SU-DHL-6 (cell line): Measurements from ENCODE around the gene SMAD5.

Experiments
- H2AFZ ChIP-seq: fragments of 200-600 bp; sonication (generic); 2 replicates; pipeline ENCODE4 v1.6.1; 2014; ENCODE audit warnings: low read depth, mild to moderate bottlenecking, moderate library complexity, mixed read lengths, antibody characterized with exemption, low read length; ENCODE audit not compliant: severe bottlenecking
- H3F3A ChIP-seq: fragments of 200-600 bp; shearing (Covaris generic); 2 replicates; pipeline ENCODE4 v1.6.0; 2016; ENCODE audit warnings: antibody characterized with exemption, mild to moderate bottlenecking; ENCODE audit not compliant: insufficient read depth
- H3K27ac ChIP-seq: fragments of 200-600 bp; sonication (generic); 2 replicates; pipeline ENCODE4 v1.5.1; 2016; ENCODE audit warnings: low read depth, mild to moderate bottlenecking, low read length, moderate library complexity, mixed read lengths
- H3K27me3 ChIP-seq: fragments of 200-600 bp; sonication (generic), shearing (Covaris generic); 2 replicates; pipeline ENCODE4 v1.6.0; 2014; ENCODE audit warnings: mild to moderate bottlenecking, low read length
- H3K36me3 ChIP-seq: fragments of 200-600 bp; sonication (generic); 2 replicates; pipeline ENCODE4 v1.6.1; 2014; ENCODE audit warnings: mild to moderate bottlenecking, low read length, mixed read lengths
- H3K4me2 ChIP-seq: fragments of 300-600, 200-600 bp; shearing (Covaris generic), sonication (generic); 2 replicates; pipeline ENCODE4 v1.6.0; 2014; ENCODE audit warnings: low read length, low read depth, mild to moderate bottlenecking; ENCODE audit not compliant: poor library complexity, severe bottlenecking
- H3K4me3 ChIP-seq: fragments of 200-600 bp; sonication (generic); 2 replicates; pipeline ENCODE4 v1.5.1; 2014; ENCODE audit warnings: antibody characterized with exemption, low read length, mild to moderate bottlenecking, mixed read lengths; ENCODE audit not compliant: insufficient read depth, poor library complexity, severe bottlenecking
- H3K79me2 ChIP-seq: fragments of 200-600 bp; sonication (generic); 2 replicates; pipeline ENCODE4 v1.6.1; 2014; ENCODE audit warnings: mild to moderate bottlenecking, low read length, moderate library complexity; ENCODE audit not compliant: insufficient read depth
- H3K9ac ChIP-seq: fragments of 200-600 bp; sonication (generic); 2 replicates; pipeline ENCODE4 v1.7.0; 2014; ENCODE audit warnings: mild to moderate bottlenecking, low read length
- H3K9me2 ChIP-seq: fragments of 200-600 bp; sonication (generic); replicated peaks from 2 replicates; pipeline ENCODE4 v1.6.1; 2014; ENCODE audit warnings: low read length; ENCODE audit not compliant: insufficient read depth
- H3K9me3 ChIP-seq: fragments of 200-600 bp; sonication (generic); 2 replicates; pipeline ENCODE4 v1.6.1; 2014; ENCODE audit warnings: low read length, mixed read lengths; ENCODE audit not compliant: insufficient read depth
- H4K20me1 ChIP-seq: fragments of 200-600 bp; sonication (generic); 2 replicates; pipeline ENCODE4 v1.6.1; 2014; ENCODE audit warnings: low read depth, mild to moderate bottlenecking, antibody characterized with exemption, low read length, moderate library complexity, mixed read lengths
- EZH2phosphoT487 ChIP-seq: fragments of 200-600 bp; sonication (generic), shearing (Covaris generic); conservative IDR thresholded peaks from 2 replicates; pipeline ENCODE4 v1.6.1; 2018; ENCODE audit warnings: mild to moderate bottlenecking, antibody characterized with exemption, low read length, moderate library complexity, mixed read lengths
- TF ChIP-seq, protein P1 (sequence below): fragments of 200-600 bp; sonication (generic); IDR thresholded peaks from one replicate; pipeline ENCODE4 v1.5.1; 2017; ENCODE audit warnings: antibody characterized with exemption, mild to moderate bottlenecking, low read length, moderate library complexity; ENCODE audit not compliant: insufficient read depth, poor library complexity, severe bottlenecking

The SMAD5 gene

DNA sequence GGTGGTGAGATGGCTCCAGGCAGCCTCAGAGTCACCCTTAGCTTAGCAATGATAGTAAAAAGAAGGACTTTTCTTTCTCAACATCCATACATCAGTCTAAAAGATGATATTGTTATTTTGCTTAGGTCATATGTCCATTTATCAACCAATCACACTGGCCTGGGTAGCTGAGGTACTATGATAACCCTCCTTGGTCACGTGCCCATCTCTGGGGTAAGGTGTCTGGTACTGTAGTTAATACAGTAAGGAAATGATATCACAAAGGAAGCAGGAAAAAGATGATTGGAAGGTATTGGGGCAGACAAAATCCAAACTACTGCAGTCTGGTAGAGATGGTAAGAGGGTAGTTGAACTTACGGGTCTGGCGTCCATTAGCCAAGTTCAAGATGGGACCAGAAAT is 5.1 kb upstream of the SMAD5 start:
- no peak overlapping the region for H3K27ac ChIP-seq
- peaks cover 7% of the 10 kb centered on the region; the same call in 1 of the 2 replicates for H3K79me2 ChIP-seq
- no peaks in the 10 kb centered on the region for H3F3A ChIP-seq
- no peak overlapping the region for H3K4me2 ChIP-seq
- no peak overlapping the region for H3K4me3 ChIP-seq
- H4K20me1 ChIP-seq: no peaks in the 10 kb centered on the region
- no peaks in the 10 kb centered on the region for H3K27me3 ChIP-seq
- TF ChIP-seq, protein P1, sequence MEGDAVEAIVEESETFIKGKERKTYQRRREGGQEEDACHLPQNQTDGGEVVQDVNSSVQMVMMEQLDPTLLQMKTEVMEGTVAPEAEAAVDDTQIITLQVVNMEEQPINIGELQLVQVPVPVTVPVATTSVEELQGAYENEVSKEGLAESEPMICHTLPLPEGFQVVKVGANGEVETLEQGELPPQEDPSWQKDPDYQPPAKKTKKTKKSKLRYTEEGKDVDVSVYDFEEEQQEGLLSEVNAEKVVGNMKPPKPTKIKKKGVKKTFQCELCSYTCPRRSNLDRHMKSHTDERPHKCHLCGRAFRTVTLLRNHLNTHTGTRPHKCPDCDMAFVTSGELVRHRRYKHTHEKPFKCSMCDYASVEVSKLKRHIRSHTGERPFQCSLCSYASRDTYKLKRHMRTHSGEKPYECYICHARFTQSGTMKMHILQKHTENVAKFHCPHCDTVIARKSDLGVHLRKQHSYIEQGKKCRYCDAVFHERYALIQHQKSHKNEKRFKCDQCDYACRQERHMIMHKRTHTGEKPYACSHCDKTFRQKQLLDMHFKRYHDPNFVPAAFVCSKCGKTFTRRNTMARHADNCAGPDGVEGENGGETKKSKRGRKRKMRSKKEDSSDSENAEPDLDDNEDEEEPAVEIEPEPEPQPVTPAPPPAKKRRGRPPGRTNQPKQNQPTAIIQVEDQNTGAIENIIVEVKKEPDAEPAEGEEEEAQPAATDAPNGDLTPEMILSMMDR: no peak
- no peak for TF ChIP-seq EZH2phosphoT487
- H3K9me2 ChIP-seq: no peaks in the 10 kb centered on the region
- H3K9me3 ChIP-seq: no peaks in the 10 kb centered on the region
- no peaks in the 10 kb centered on the region for H3K36me3 ChIP-seq
- H2AFZ ChIP-seq: no peak overlapping the region
- H3K9ac ChIP-seq: no peak overlapping the region

DNA sequence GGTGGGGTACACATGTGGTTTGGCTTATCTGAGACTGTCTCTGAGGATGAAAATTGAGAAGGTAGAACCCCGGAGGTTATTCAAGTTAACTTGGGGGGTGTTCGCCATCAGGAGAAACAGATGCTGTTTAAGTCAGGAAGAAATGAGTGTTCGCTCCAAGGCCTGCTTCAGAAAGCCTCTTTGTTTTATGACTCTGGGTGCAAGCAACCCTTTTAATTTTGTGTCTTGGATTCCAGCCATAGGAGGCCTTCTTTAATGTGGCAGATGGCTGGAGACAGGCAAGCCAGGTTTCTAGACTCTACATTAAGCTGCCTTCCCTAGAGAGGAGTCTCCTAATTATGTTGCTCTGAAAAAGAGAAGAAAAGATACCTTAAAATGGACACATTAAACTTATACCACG is 4.2 kb upstream of the SMAD5 start:
- Histone ChIP-seq H3F3A (no peaks in the 10 kb centered on the region), H2AFZ (no peak overlapping the region), H3K9ac (no peak overlapping the region), H3K4me3 (no peak overlapping the region), H4K20me1 (no peaks in the 10 kb centered on the region), H3K9me3 (no peaks in the 10 kb centered on the region), H3K27me3 (no peaks in the 10 kb centered on the region), H3K4me2 (no peak overlapping the region), H3K9me2 (no peaks in the 10 kb centered on the region), H3K79me2 (peaks cover 16% of the 10 kb centered on the region), H3K36me3 (no peaks in the 10 kb centered on the region), H3K27ac (no peak overlapping the region)
- TF ChIP-seq, protein P1: no peak
- TF ChIP-seq EZH2phosphoT487: no peak

DNA sequence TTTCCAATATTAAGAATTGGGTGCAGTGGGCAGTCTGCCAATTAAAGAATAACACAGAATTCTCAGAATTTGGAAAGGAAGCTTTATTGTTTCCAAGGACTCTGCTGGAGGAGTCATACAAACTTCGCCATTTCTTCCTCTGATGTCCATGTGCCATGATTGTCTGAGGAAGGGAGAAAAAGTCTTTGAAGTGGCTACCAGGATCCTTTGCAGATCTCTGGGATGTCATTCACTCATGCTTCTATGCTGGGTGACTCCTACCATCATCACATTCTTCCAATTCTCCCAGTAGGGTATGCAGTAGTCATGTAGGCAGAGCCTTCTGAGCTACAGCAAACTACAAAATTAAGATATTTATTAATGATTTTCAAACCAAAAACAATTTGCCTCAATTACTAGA is 3.2 kb upstream of the SMAD5 start:
- Histone ChIP-seq H3K4me2 (no peak overlapping the region), H3F3A (no peaks in the 10 kb centered on the region), H3K9ac (no peak overlapping the region), H3K4me3 (no peak overlapping the region), H3K36me3 (peaks cover 4% of the 10 kb centered on the region; the same call in 1 of the 2 replicates), H3K27me3 (no peaks in the 10 kb centered on the region), H2AFZ (no peak overlapping the region), H4K20me1 (peaks cover 2% of the 10 kb centered on the region; the same call in 1 of the 2 replicates), H3K79me2 (peaks cover 26% of the 10 kb centered on the region), H3K27ac (no peak overlapping the region), H3K9me2 (no peaks in the 10 kb centered on the region), H3K9me3 (no peaks in the 10 kb centered on the region)
- TF ChIP-seq, protein P1: no peak

DNA sequence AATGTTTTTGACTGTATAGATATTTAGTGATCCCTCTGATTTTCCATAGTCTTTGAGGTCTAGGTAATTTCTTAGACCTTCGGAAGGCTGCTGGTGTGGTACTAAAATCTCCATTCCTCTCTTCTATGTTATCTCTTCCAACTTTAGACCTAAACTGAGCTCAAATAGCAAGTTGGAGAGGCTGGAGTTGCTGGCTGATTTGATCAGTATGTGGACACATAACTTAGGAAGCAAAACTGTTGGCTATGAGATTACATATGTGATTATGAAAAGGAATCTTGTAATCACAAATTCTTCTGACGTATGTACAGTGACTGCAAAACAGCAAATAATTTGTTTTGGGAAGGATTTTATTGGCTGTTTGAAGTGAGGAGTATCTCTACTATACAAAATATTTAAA is 2.1 kb upstream of the SMAD5 start:
- no peak overlapping the region for H3K27ac ChIP-seq
- H3K9ac ChIP-seq: no peak overlapping the region
- H3K9me3 ChIP-seq: no peaks in the 10 kb centered on the region
- peaks cover 13% of the 10 kb centered on the region for H4K20me1 ChIP-seq
- no peaks in the 10 kb centered on the region for H3K9me2 ChIP-seq
- H3K36me3 ChIP-seq: peaks cover 11% of the 10 kb centered on the region
- H3K79me2 ChIP-seq: peaks cover 37% of the 10 kb centered on the region
- H3K27me3 ChIP-seq: no peaks in the 10 kb centered on the region
- H3K4me3 ChIP-seq: no peak overlapping the region
- H2AFZ ChIP-seq: no peak overlapping the region
- peaks cover 3% of the 10 kb centered on the region; the same call in 1 of the 2 replicates for H3F3A ChIP-seq
- TF ChIP-seq, protein P1: no peak
- TF ChIP-seq EZH2phosphoT487: no peak
- H3K4me2 ChIP-seq: no peak overlapping the region
